Stimulated activated CD8-positive, alpha-beta memory T cell treated with anti-CD3 and anti-CD28 coated beads, Interleukin-2, amount 100 ng/mL, for 48 hours (primary cell): ENCODE data around the gene SH3BP1.
"Not testable (repeated sequence)": the region's sequence is repeated elsewhere in the genome, so short reads cannot be mapped to it uniquely, and the experiment has no call there.

Source experiments
- DNase-seq, 2 donors: peaks; one replicate each; pipeline ENCODE4 v3.0.0-alpha.2; 2020; ENCODE audit warnings: low read depth in 2 of 2

Gene SH3BP1

GRCh38 chr22:37633625-37634416 is 5.6 kb upstream of the SH3BP1 start:
- DNase-seq: peak; percentile 63 to 70

- DNase-seq: no peak
Measured at GRCh38 chr22:37634417-37634924, 5.0 kb upstream of the SH3BP1 start.

- DNase-seq: no peak
Measured at GRCh38 chr22:37635157-37635556, 4.3 kb upstream of the SH3BP1 start.

- DNase-seq: no peak
Measured at GRCh38 chr22:37636186-37636948, 3.1 kb upstream of the SH3BP1 start.

- no peak for DNase-seq
Measured at GRCh38 chr22:37636949-37637273, 2.6 kb upstream of the SH3BP1 start.

GRCh38 chr22:37638391-37639069 is 939 bp upstream of the SH3BP1 start:
- DNase-seq: no peak

GRCh38 chr22:37639771-37640590 is 512 bp downstream of the SH3BP1 start:
- no peak for DNase-seq

- DNase-seq: no peak
Measured at GRCh38 chr22:37640591-37641560, 1.4 kb downstream of the SH3BP1 start.

GRCh38 chr22:37641561-37641949 is 2.1 kb downstream of the SH3BP1 start:
- no peak for DNase-seq

GRCh38 chr22:37643225-37643847 is 3.9 kb downstream of the SH3BP1 start:
- peak; percentile 79 to 84 for DNase-seq

GRCh38 chr22:37647317-37647716 is 7.8 kb downstream of the SH3BP1 start:
- no peak for DNase-seq

GRCh38 chr22:37647928-37648327 is 8.5 kb downstream of the SH3BP1 start:
- no peak for DNase-seq

GRCh38 chr22:37650463-37651136 is 11.1 kb downstream of the SH3BP1 start:
- no peak for DNase-seq

- DNase-seq: no peak
Measured at GRCh38 chr22:37654563-37655251, 15.2 kb downstream of the SH3BP1 start.

GRCh38 chr22:37655252-37655563 is 15.7 kb downstream of the SH3BP1 start:
- no peak for DNase-seq

- not testable (repeated sequence) for DNase-seq
Measured at GRCh38 chr22:37656583-37656982, 17.1 kb downstream of the SH3BP1 start.

- DNase-seq: no peak
Measured at GRCh38 chr22:37657590-37658132, 18.2 kb downstream of the SH3BP1 start.
